Thoracic aorta endothelial cell (primary cell): ENCODE results near the gene KMT5C. TPM values are rescaled to one million over a fixed set of nuclear protein-coding genes. Genes with fewer than 3 reads are reported as not detected.

Experiments
- total RNA-seq: library from RNA; depleted of rRNA; stranded (reverse); fragments of >200 nt; gene quantifications from 2 replicates; pipeline ENCODE4 v1.2.3, GENCODE V29; 2012

KMT5C gene
- total RNA-seq: 5.0 and 5.7 TPM in 2 replicates

GRCh38 chr19:55339105-55339888, at the start of gene KMT5C:
Gene KMT5C, plus strand, starts transcription at chr19:55339876. Its CDS starts 2,061 bp downstream, at chr19:55341937.

GRCh38 chr19:55325172-55325571, 14.5 kb upstream of the KMT5C start, which contains the start of gene TMEM150B:
Gene TMEM150B, minus strand, starts transcription at chr19:55325341. Its CDS starts 4,305 bp downstream, at chr19:55321036.

DNA sequence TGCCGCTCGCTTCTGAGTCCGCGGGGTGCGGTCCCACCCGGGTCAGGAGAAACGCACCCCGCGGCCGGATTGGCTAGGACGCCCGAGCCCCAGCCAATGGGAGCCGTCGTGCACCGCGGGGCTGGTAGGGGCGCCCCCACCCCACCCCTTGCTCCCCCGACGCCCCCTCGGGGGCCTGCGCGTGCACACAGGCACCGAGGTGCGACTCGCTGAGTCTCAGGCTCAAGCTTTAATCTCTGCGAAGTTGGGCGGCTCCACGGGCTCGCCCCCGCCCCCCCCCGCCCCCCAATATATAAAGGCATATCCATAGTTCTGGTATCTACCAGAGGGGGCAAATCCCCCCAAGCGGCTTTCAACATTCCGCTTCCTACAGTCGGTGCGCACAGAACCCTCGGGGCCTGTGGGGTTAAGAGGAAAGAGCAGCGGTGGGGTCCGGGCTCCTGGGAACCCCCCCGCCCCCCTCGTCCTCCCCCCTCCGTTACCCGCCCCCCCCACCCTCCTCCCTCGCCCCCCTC, 15.1 kb downstream of the KMT5C start, which contains the start of gene COX6B2:
Gene COX6B2, minus strand, starts transcription at position 22 of the 515 bp plus-strand sequence. CDS start 198 bp downstream, outside the sequence.

DNA sequence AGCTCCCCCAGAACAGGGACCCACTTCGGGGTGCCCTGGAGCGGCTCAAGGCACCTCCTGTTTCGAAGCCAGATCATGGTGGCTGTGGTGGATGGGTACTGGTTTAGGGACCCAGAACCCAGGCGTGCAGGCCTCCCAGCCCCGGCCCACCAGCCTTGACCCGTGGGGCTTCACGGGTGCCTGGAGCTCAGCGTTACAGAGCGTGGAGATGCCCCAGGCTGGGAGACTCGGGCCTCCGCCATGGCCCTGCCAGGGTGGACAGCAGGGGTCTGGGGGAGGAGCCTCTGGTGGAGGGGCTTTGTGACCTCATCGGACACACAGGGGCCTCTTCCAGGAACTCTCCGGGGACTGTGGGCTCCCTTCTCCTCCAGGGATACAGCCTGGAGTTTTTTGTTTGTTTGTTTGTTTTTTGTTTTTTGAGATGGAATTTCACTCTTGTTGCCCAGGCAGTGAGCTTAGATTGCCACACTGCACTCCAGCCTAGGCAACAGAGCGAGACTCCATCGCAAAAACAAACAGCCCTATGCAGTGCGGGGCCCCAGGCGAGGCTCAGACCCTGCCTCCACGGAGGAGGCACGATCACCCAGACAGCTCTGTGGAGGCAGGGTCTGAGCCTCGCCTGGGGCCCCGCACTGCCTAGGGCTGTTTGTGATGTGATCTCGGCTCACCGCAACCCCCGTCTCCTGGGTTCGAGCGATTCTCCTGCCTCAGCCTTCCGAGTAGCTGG, 23.5 kb downstream of the KMT5C start, which contains the start of gene GARIN5B:
Gene GARIN5B, minus strand, starts transcription at position 271 of the 727 bp plus-strand sequence. Its CDS starts 194 bp downstream, at position 77.

DNA sequence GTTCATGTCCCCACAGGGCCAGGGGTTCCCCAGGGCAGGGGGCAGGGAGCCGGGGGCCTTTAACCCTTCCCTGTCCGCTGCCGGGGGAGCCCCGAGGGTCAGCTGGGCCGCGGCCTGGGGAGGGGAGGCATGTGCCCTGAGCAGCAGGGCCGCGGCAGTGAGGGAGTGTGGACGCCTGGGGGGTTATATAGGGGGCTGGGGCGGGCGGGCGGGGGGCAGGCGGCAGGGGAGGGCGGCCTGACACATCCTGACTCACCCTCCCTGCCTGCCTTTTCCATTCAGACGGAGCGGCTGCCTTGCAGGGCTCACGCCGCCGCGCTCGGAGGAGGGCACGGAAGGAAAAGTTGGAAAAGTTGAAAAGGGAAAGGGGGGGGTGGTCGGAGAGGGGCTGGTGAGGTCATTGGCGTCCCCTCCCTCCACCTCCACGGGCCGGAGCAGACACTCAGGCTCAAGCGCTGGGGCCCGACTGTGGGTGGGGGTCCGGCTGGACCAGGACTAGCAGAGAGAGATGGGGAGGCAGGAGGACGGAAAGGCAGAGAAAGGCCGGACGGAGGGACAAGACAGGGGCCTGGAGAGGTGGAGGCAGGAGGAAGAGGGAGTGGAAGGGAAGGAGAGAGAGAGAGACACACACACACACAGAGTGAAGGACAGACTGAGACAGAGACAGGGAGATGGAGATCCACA, 30.8 kb downstream of the KMT5C start, which contains the start of gene IL11:
Gene IL11, minus strand, starts transcription at position 159 of the 684 bp plus-strand sequence. Its CDS starts 153 bp downstream, at position 6.

DNA sequence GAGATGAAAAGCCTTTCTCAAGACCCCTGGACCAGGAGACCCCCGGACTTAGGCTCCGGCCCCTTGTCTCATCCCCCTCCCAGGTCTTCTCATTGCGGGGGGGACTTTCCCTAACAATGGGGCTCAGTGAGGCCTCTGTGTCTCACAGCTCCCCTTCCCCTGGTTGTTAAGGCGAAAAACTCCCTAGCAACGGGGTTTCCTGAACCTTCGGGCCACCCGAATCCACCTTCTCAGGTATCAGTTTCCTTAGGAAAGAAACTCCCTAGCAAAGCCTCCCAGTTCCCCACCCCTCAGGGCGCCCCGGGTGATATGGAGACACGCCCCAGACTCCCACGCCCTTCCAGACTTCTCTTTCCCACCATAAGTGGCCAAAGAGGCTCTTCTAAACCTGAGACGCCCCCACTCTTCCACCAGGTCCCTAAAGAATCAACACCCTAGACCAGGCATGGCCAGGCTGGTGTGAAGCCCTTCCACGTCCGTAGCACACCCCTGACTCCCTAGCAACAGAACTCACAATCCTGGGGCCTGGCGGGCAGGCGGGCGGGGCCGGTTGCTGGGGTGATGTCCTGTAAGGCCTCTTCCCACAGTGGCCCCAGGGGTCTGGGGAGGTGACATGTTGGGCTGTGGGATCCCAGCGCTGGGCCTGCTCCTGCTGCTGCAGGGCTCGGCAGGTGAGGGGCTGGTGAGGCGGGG, 36.7 kb downstream of the KMT5C start, which contains the start of gene TMEM190:
Gene TMEM190, plus strand, starts transcription at position 586 of the 693 bp plus-strand sequence. Its CDS starts 28 bp downstream, at position 614.

GRCh38 chr19:55384131-55384919, 44.6 kb downstream of the KMT5C start, which contains the start of gene TMEM238:
Gene TMEM238, minus strand, starts transcription at chr19:55384292. Its CDS starts 33 bp downstream, at chr19:55384259.

GRCh38 chr19:55385724-55386492, 46.2 kb downstream of the KMT5C start, which contains the start of gene RPL28:
Gene RPL28, plus strand, starts transcription at chr19:55385932. Its CDS starts 426 bp downstream, at chr19:55386358.

Other genes starting within 250 kb of the KMT5C start
- 56.1 and 64.4 TPM in 2 replicates for gene PPP1R12C, start 222.2 kb upstream of the KMT5C start, total RNA-seq
- 1.0 and 2.9 TPM in 2 replicates for gene TNNT1, start 190.7 kb upstream of the KMT5C start, total RNA-seq
- not detected in 2 replicates for gene TNNI3, start 182.1 kb upstream of the KMT5C start, total RNA-seq
- 0.27 and 0.29 TPM in 2 replicates for gene DNAAF3, start 173.3 kb upstream of the KMT5C start, total RNA-seq
- gene SYT5, start 159.6 kb upstream of the KMT5C start, total RNA-seq: 0.07 TPM in 1 of 2 replicates, not detected in the other
- gene PTPRH, start 130.4 kb upstream of the KMT5C start, total RNA-seq: 0.22 and 0.53 TPM in 2 replicates
- 1.4 and 1.7 TPM in 2 replicates for gene TMEM86B, start 111.1 kb upstream of the KMT5C start, total RNA-seq
- 43.8 and 52.8 TPM in 2 replicates for gene PPP6R1, start 80.9 kb upstream of the KMT5C start, total RNA-seq
- 28.6 and 31.8 TPM in 2 replicates for gene HSPBP1, start 59.8 kb upstream of the KMT5C start, total RNA-seq
- gene BRSK1, start 55.9 kb upstream of the KMT5C start, total RNA-seq: 1.6 TPM in 1 of 2 replicates, not detected in the other
- not detected in 2 replicates for gene TMEM150B, start 14.5 kb upstream of the KMT5C start, total RNA-seq
- gene COX6B2, start 14.8 kb downstream of the KMT5C start, total RNA-seq: 0.29 TPM in 1 of 2 replicates, not detected in the other
- gene GARIN5B, start 23.4 kb downstream of the KMT5C start, total RNA-seq: not detected in 2 replicates
- gene IL11, start 30.6 kb downstream of the KMT5C start, total RNA-seq: not detected in 2 replicates
- not detected in 2 replicates for gene TMEM190, start 37.0 kb downstream of the KMT5C start, total RNA-seq
- gene TMEM238, start 44.4 kb downstream of the KMT5C start, total RNA-seq: not detected in 2 replicates
- 346 and 438 TPM in 2 replicates for gene RPL28, start 46.1 kb downstream of the KMT5C start, total RNA-seq
- gene UBE2S, start 67.9 kb downstream of the KMT5C start, total RNA-seq: 110 and 177 TPM in 2 replicates
- gene SHISA7, start 103.4 kb downstream of the KMT5C start, total RNA-seq: not detected in 2 replicates
- 33.5 and 43.0 TPM in 2 replicates for gene ISOC2, start 121.8 kb downstream of the KMT5C start, total RNA-seq
- gene C19orf85, start 124.9 kb downstream of the KMT5C start, total RNA-seq: not detected in 2 replicates
- gene ZNF628, start 136.7 kb downstream of the KMT5C start, total RNA-seq: 2.4 and 3.2 TPM in 2 replicates
- 8.9 and 9.6 TPM in 2 replicates for gene NAT14, start 145.3 kb downstream of the KMT5C start, total RNA-seq
- gene SSC5D, start 148.6 kb downstream of the KMT5C start, total RNA-seq: 0.27 and 0.79 TPM in 2 replicates
- not detected in 2 replicates for gene SBK2, start 197.3 kb downstream of the KMT5C start, total RNA-seq
- gene SBK3, start 205.7 kb downstream of the KMT5C start, total RNA-seq: 0.27 and 0.65 TPM in 2 replicates
- gene ZNF579, start 241.0 kb downstream of the KMT5C start, total RNA-seq: 4.1 and 5.1 TPM in 2 replicates